Thyroid gland (tissue), 4 donors: Measurements from ENCODE around the gene RRAD. TPM values are rescaled to one million over a fixed set of nuclear protein-coding genes. Genes with fewer than 3 reads are reported as not detected.

Experiments used
- DNase-seq, 2 donors: peaks; one replicate each; pipeline ENCODE4 v3.0.0-alpha.2; 2019
- H3K27ac ChIP-seq, 3 donors: fragments of 200-600 bp; sonication (generic); 1 replicate in 2 of 3; 2 replicates in 1 of 3; pipeline ENCODE4 v1.5.1; 2016 to 2019; ENCODE audit warnings: mild to moderate bottlenecking in 1 of 3, moderate library complexity in 1 of 3
- H3K27me3 ChIP-seq: fragments of 200-600 bp; sonication (generic); one replicate; pipeline ENCODE4 v1.5.1; 2019
- H3K36me3 ChIP-seq, 2 donors: fragments of 200-600 bp; sonication (generic); one replicate each; pipeline ENCODE4 v1.5.1; 2016 to 2019
- H3K4me1 ChIP-seq, 2 donors: fragments of 200-600 bp; sonication (generic); one replicate each; pipeline ENCODE4 v1.5.1; 2017 to 2019
- H3K4me3 ChIP-seq, 3 donors: fragments of 200-600 bp; sonication (generic); replicated peaks in 1 of 3; 1 replicate in 2 of 3; 2 replicates in 1 of 3; pipeline ENCODE4 v1.5.1; 2016; ENCODE audit warnings: mild to moderate bottlenecking in 1 of 3
- H3K9me3 ChIP-seq: fragments of 200-600 bp; sonication (generic); one replicate; pipeline ENCODE4 v1.5.1; 2017
- POLR2A ChIP-seq, 2 donors: fragments of 450-650 bp; IDR thresholded peaks; one replicate each; pipeline ENCODE4 v1.6.1; 2017; ENCODE audit warnings: antibody characterized with exemption in 2 of 2, mild to moderate bottlenecking in 2 of 2, moderate library complexity in 1 of 2
- WGBS, 2 donors: methylation state at CpG; one replicate each; pipeline ENCODE4 v1.1.5; 2017; 5-methylcytosine and 5-hydroxymethylcytosine counted together
- intact Hi-C: fragments of 100-400 bp; cut with DNase I; formaldehyde crosslinking; loops from one replicate; pipeline ENCODE4 v1.15.1; 2023
- total RNA-seq, 4 donors: library from RNA; depleted of rRNA; stranded (reverse); fragments of >200 nt; gene quantifications; one replicate each; pipeline ENCODE4 v1.2.3, GENCODE V29; 2016
- TF ChIP-seq, protein P1 (sequence below), 6 experiments: fragments of 200-600 bp in 3 of 6; fragments of 450-650 bp in 3 of 6; sonication (generic) in 3 of 6; IDR thresholded peaks; one replicate each; pipeline ENCODE4 v1.5.1; 2016 to 2019; ENCODE audit warnings: antibody characterized with exemption in 6 of 6, mild to moderate bottlenecking in 2 of 6, inconsistent platforms in 1 of 6, moderate library complexity in 1 of 6

The RRAD gene
- total RNA-seq, 4 donors from 2014 or later = 6.1 to 15.6 (median 10.9) TPM

DNA sequence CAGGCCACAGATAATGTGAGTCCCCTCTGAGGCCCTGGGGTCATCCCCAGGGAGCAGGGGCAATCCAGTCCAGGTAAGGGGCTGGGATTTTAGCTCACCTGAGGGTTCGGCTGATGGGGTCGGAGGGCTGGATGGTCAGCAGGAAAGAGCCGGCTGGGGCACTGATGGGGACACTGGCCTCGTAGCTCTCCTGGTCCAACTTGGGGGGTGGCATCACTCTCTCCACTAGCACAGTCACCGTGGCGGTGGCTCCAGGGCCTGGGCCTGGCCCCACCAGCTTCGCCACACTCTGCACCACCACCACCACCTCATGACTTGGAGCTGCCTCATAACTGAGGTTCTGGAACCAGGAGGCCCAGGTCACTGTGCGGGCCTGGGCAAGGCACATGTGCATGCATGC is 13.5 kb downstream of the RRAD start:
- Histone ChIP-seq H3K27ac (no peak overlapping the region), H3K9me3 (no peaks in the 10 kb centered on the region), H3K4me3 (no peak overlapping the region), H3K36me3 (no peaks in the 10 kb centered on the region), H3K27me3 (no peaks in the 10 kb centered on the region), H3K4me1 (no peaks in the 10 kb centered on the region)
- no peak for TF ChIP-seq POLR2A (IDR thresholded peaks at IDR 0.05)
- TF ChIP-seq, protein P1, sequence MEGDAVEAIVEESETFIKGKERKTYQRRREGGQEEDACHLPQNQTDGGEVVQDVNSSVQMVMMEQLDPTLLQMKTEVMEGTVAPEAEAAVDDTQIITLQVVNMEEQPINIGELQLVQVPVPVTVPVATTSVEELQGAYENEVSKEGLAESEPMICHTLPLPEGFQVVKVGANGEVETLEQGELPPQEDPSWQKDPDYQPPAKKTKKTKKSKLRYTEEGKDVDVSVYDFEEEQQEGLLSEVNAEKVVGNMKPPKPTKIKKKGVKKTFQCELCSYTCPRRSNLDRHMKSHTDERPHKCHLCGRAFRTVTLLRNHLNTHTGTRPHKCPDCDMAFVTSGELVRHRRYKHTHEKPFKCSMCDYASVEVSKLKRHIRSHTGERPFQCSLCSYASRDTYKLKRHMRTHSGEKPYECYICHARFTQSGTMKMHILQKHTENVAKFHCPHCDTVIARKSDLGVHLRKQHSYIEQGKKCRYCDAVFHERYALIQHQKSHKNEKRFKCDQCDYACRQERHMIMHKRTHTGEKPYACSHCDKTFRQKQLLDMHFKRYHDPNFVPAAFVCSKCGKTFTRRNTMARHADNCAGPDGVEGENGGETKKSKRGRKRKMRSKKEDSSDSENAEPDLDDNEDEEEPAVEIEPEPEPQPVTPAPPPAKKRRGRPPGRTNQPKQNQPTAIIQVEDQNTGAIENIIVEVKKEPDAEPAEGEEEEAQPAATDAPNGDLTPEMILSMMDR (IDR thresholded peaks at IDR 0.05) = no peak
- intact Hi-C loops = no loop called here
- WGBS, 2 donors = 85 to 93% methylated on average over 8 of the region's 8 CpGs
- no peak for DNase-seq

DNA sequence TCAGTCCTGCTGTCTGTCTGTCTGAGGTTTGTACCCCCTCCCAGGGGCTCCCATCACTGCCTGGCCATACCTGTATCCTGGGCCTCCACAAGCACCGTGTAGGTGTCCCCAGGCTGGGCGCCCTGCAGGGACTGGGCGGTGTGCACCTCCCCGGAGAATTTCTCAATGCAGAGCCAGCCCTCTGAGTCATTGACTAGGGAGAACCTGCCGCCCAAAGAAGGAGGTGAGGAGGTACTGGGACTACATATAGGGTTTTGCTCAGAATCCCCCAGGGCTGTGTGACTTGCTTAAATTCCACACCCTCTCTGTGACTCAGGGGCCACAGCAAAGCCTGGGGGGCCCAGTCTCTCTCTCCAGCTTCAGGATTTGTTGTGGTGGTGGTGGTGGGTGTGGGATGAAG is 14.2 kb downstream of the RRAD start:
- Histone ChIP-seq H3K4me3 (no peak overlapping the region), H3K9me3 (no peaks in the 10 kb centered on the region), H3K27ac (no peak overlapping the region), H3K36me3 (no peaks in the 10 kb centered on the region), H3K4me1 (peaks cover under 1 to 2% of the 10 kb centered on the region in 2 donors), H3K27me3 (no peaks in the 10 kb centered on the region)
- no peak for DNase-seq
- 80% methylated on average over 2 to 3 of the region's 5 CpGs for WGBS, 2 donors
- intact Hi-C loops = no loop called here
- TF ChIP-seq, protein P1 (IDR thresholded peaks at IDR 0.05) = no peak
- no peak for TF ChIP-seq POLR2A (IDR thresholded peaks at IDR 0.05)

DNA sequence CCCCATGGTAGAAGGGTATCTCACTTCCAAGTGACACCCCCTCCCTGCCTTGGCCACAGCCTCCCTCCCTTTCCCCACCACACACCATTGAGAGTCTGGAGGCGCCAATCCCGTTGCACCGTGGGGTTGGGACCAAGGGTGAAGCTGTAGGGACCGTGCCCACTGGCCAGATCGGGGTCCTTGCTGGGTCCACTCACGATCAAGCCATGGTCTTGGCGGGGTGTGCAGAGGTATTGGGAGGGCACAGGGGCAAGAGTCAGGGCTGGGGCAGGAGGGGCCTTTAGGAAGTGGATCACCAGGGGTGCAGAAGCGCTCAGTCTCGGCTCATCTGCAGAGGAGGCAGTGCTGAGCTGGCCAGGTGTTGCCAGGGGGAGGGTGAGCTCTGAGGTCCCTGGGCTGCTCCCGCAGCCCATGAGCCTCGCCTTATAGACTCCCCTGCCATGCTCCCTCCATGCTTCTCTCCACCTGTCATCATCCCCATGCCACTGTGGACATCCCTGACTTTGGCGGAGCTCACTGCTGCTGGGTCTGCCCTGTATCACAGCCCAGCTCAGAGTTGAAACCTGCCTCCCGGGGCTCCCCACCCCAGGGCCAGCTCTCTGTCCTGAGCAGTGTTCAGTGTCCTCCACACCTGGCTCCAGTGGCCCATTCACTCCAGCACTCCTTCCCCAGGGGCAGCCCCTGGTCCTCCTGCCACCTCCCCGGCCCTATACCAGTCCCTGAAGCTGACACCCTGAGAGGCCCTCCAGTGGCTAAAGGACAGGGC is 15.0 kb downstream of the RRAD start:
- TF ChIP-seq, protein P1 (IDR thresholded peaks at IDR 0.05) = no peak
- no peak for TF ChIP-seq POLR2A (IDR thresholded peaks at IDR 0.05)
- 79 to 90% methylated on average over 13 to 14 of the region's 14 CpGs for WGBS, 2 donors

DNA sequence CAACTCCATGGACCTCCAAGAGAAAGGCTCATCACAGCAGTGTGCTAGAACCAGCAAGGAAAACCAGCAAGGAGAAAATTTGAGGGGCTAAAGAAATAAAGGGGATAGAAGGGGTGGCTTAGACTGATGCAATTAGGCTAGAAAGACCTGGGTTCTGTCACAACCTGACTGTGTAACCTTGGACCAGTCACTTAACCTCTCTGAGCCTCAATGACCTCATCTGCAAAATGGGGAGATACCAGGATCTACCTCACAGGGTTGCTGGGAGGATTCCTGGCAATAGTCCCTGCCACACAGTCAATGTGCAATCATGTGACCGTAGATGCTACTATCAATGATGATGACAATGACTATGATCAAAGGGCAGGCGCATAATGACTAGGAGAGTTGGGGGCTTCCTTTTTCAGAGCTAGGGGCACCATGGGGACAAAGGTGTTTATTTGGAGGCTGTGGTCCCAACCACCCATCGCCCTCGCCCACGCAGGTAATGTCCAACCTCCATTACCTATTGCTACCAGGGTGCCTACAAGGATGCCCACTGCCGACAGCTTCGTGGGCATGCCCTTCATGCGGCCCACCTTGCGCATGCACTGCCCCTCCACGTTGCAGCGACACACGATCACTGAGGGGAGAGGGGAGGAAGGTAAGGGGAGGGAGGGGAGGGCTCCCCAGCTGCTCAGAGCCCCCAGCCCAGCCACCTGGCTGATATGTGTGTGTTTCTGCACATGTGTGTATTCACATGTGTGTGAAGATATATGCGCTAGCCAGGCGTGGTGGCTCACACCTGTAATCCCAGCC is 16.4 kb downstream of the RRAD start:
- DNase-seq = no peak
- Histone ChIP-seq H3K9me3 (no peaks in the 10 kb centered on the region), H3K27me3 (no peaks in the 10 kb centered on the region), H3K4me1 (peaks cover 19 to 23% of the 10 kb centered on the region in 2 donors), H3K4me3 (no peak overlapping the region), H3K27ac (no peak overlapping the region), H3K36me3 (no peaks in the 10 kb centered on the region)
- 92 to 94% methylated on average over 14 of the region's 14 CpGs for WGBS, 2 donors
- intact Hi-C loops = no loop called here
- TF ChIP-seq POLR2A (IDR thresholded peaks at IDR 0.05) = no peak
- TF ChIP-seq, protein P1 (IDR thresholded peaks at IDR 0.05) = no peak

More for the DNA sequence above, 15.0 kb downstream of the RRAD start:
- Histone ChIP-seq H3K36me3 (no peaks in the 10 kb centered on the region), H3K4me1 (peaks cover 9% of the 10 kb centered on the region in 2 donors), H3K4me3 (no peak overlapping the region), H3K27ac (no peak overlapping the region), H3K9me3 (no peaks in the 10 kb centered on the region), H3K27me3 (no peaks in the 10 kb centered on the region)
- intact Hi-C loops = no loop called here
- no peak for DNase-seq

DNA sequence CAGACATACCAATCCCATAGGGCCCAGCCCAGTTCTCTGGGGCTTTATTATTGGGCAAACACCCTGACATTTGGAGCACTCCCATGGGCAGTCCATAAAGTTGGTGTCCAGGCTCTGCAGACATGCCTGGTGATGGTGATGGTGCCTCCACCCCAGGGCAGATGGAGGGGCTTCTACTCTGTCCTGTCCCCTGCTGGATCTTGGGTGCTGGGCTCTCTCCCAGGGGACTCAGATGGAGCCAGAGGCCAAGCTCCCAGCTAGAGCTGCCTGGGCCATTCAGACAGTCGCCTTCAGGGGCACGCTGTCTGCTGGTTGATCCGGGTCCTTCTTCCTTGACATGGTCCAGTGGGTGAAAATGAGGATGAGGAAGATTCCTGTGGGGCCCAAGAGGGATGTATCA is 17.2 kb downstream of the RRAD start:
- intact Hi-C loops = no loop called here
- H3K4me3 ChIP-seq = no peak overlapping the region
- H3K4me1 ChIP-seq = peaks cover 19 to 32% of the 10 kb centered on the region in 2 donors
- no peak for DNase-seq
- no peaks in the 10 kb centered on the region for H3K27me3 ChIP-seq
- no peaks in the 10 kb centered on the region for H3K9me3 ChIP-seq
- TF ChIP-seq, protein P1 (IDR thresholded peaks at IDR 0.05) = no peak
- TF ChIP-seq POLR2A (IDR thresholded peaks at IDR 0.05) = no peak
- H3K36me3 ChIP-seq = no peaks in the 10 kb centered on the region
- 89 to 95% methylated on average over 3 of the region's 3 CpGs for WGBS, 2 donors
- no peak overlapping the region for H3K27ac ChIP-seq
